PC-9 (cell line): ENCODE results near the gene CLEC16A. TPM values are rescaled to one million over a fixed set of nuclear protein-coding genes. Genes with fewer than 3 reads are reported as not detected.

ENCODE experiments used
- BruUV-seq: library from RNA; stranded (reverse); fragments of 400-500 nt; replicated peaks from 2 replicates; lab custom pipeline; 2021; lab: Mats Ljungman, UMichigan
- CTCF ChIA-PET: fragments of 300-600 bp; sonication (Branson Sonifier 250); formaldehyde crosslinking; loops from one replicate; lab custom pipeline; 2022; ENCODE audit warnings: antibody characterized with exemption; lab: Charles Lee
- POLR2A ChIA-PET: fragments of 300-600 bp; sonication (Branson Sonifier 250); formaldehyde crosslinking; loops from one replicate; lab custom pipeline; 2022; ENCODE audit warnings: antibody characterized with exemption; ENCODE audit not compliant: unreplicated experiment; lab: Charles Lee
- DNase-seq, 2 experiments: peaks; one replicate each; pipeline versions ENCODE4 v3.0.0 to v3.0.0-alpha.2; 2015 to 2022; ENCODE audit warnings: mixed read lengths in 1 of 2
- H2AFZ ChIP-seq: fragments of 200-600 bp; sonication (generic); 2 replicates; pipeline ENCODE4 v1.8.1; 2017; ENCODE audit warnings: antibody characterized with exemption
- H3F3A ChIP-seq: fragments of 200-600 bp; sonication (generic); 2 replicates; pipeline ENCODE4 v1.8.1; 2017; ENCODE audit warnings: antibody characterized with exemption, mild to moderate bottlenecking, low read depth; ENCODE audit not compliant: insufficient read depth
- H3K27ac ChIP-seq: fragments of 200-600 bp; sonication (generic); 2 replicates; pipeline ENCODE4 v1.6.1; 2016; ENCODE audit warnings: mixed run types
- H3K27me3 ChIP-seq: fragments of 200-600 bp; sonication (generic); 2 replicates; pipeline ENCODE4 v1.6.1; 2016; ENCODE audit warnings: low read depth, mixed run types; ENCODE audit not compliant: insufficient read depth
- H3K36me3 ChIP-seq: fragments of 200-600 bp; sonication (generic); 2 replicates; pipeline ENCODE4 v1.6.1; 2016; ENCODE audit warnings: low read depth, mixed run types
- H3K4me1 ChIP-seq: fragments of 200-600 bp; sonication (generic); replicated peaks from 2 replicates; pipeline ENCODE4 v1.6.1; 2016; ENCODE audit warnings: mixed run types; ENCODE audit not compliant: insufficient read depth
- H3K4me2 ChIP-seq: fragments of 200-600 bp; sonication (generic); 2 replicates; pipeline ENCODE4 v1.6.1; 2017; ENCODE audit warnings: mixed run types
- H3K4me3 ChIP-seq: fragments of 200-600 bp; sonication (generic); 2 replicates; pipeline ENCODE4 v1.6.1; 2016; ENCODE audit warnings: mixed run types
- H3K79me2 ChIP-seq: fragments of 200-600 bp; sonication (generic); 2 replicates; pipeline ENCODE4 v1.6.1; 2017; ENCODE audit warnings: low read depth, mixed run types
- H3K9me2 ChIP-seq: fragments of 200-600 bp; sonication (generic); 2 replicates; pipeline ENCODE4 v1.8.1; 2017; ENCODE audit warnings: mild to moderate bottlenecking; ENCODE audit not compliant: insufficient read depth
- H3K9me3 ChIP-seq: fragments of 200-600 bp; sonication (generic); 2 replicates; pipeline ENCODE4 v1.8.1; 2016; ENCODE audit warnings: low read depth; ENCODE audit not compliant: insufficient read depth
- H4K20me1 ChIP-seq: fragments of 200-600 bp; sonication (generic); 2 replicates; pipeline ENCODE4 v1.8.1; 2017; ENCODE audit not compliant: insufficient read depth
- EZH2 ChIP-seq: fragments of 200-600 bp; sonication (generic); IDR thresholded peaks from 2 replicates; pipeline ENCODE4 v1.8.0; 2017; ENCODE audit warnings: antibody characterized with exemption, low read depth
- intact Hi-C: fragments of 100-400 bp; cut with micrococcal nuclease; formaldehyde crosslinking; loops from one replicate; pipeline ENCODE4 v1.10.0; 2022; ENCODE audit not compliant: unreplicated experiment
- total RNA-seq: library from RNA; stranded (reverse); gene quantifications from 2 replicates; pipeline ENCODE4 v1.2.3, GENCODE V29; 2021
- TF ChIP-seq, protein P1 (sequence below): fragments of 200-600 bp; sonication (generic); conservative IDR thresholded peaks from 2 replicates; pipeline ENCODE4 v1.6.1; 2017; ENCODE audit warnings: mixed run types, antibody characterized with exemption, mild to moderate bottlenecking, moderate library complexity

CLEC16A gene
- total RNA-seq, 1 experiment from 2014 or later = 34.9 TPM

- BruUV-seq = no TSS peak
- ChIA-PET CTCF (no interaction called here), POLR2A (no interaction called here)
- no peak for DNase-seq
- H3K9me3 ChIP-seq = no peaks in the 10 kb centered on the region
- no peaks in the 10 kb centered on the region for H3K27me3 ChIP-seq
- TF ChIP-seq EZH2 = no peak
- H4K20me1 ChIP-seq = no peaks in the 10 kb centered on the region
- H3F3A ChIP-seq = peaks cover 11% of the 10 kb centered on the region; the same call in 1 of the 2 replicates
- no peaks in the 10 kb centered on the region for H3K36me3 ChIP-seq
- H3K9me2 ChIP-seq = no peaks in the 10 kb centered on the region
- intact Hi-C loops = no loop called here
- H3K4me3 ChIP-seq = no peak overlapping the region
- H2AFZ ChIP-seq = no peak overlapping the region
- no peaks in the 10 kb centered on the region for H3K79me2 ChIP-seq
- H3K4me2 ChIP-seq = no peak overlapping the region
- peaks cover 14% of the 10 kb centered on the region for H3K4me1 ChIP-seq
- no peak overlapping the region for H3K27ac ChIP-seq
These were observed 163.6 kb downstream of the CLEC16A start for GRCh38 chr16:11107780-11108465.

GRCh38 chr16:11108466-11108805, 164.1 kb downstream of the CLEC16A start:
- Histone ChIP-seq H3F3A (peaks cover 11% of the 10 kb centered on the region; the same call in 1 of the 2 replicates), H3K4me1 (peaks cover 14% of the 10 kb centered on the region), H3K4me2 (no peak overlapping the region), H3K79me2 (no peaks in the 10 kb centered on the region), H4K20me1 (no peaks in the 10 kb centered on the region), H3K9me2 (no peaks in the 10 kb centered on the region), H3K4me3 (no peak overlapping the region), H3K9me3 (no peaks in the 10 kb centered on the region), H3K36me3 (no peaks in the 10 kb centered on the region), H2AFZ (no peak overlapping the region), H3K27me3 (no peaks in the 10 kb centered on the region), H3K27ac (no peak overlapping the region)
- no TSS peak for BruUV-seq
- POLR2A ChIA-PET = no interaction called here
- intact Hi-C loops = no loop called here
- no peak for DNase-seq
- TF ChIP-seq EZH2 = no peak
- TF ChIP-seq, protein P1, sequence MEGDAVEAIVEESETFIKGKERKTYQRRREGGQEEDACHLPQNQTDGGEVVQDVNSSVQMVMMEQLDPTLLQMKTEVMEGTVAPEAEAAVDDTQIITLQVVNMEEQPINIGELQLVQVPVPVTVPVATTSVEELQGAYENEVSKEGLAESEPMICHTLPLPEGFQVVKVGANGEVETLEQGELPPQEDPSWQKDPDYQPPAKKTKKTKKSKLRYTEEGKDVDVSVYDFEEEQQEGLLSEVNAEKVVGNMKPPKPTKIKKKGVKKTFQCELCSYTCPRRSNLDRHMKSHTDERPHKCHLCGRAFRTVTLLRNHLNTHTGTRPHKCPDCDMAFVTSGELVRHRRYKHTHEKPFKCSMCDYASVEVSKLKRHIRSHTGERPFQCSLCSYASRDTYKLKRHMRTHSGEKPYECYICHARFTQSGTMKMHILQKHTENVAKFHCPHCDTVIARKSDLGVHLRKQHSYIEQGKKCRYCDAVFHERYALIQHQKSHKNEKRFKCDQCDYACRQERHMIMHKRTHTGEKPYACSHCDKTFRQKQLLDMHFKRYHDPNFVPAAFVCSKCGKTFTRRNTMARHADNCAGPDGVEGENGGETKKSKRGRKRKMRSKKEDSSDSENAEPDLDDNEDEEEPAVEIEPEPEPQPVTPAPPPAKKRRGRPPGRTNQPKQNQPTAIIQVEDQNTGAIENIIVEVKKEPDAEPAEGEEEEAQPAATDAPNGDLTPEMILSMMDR = no peak
- CTCF ChIA-PET = no interaction called here

GRCh38 chr16:11109566-11109965, 165.2 kb downstream of the CLEC16A start:
- no TSS peak for BruUV-seq
- Histone ChIP-seq H3K36me3 (no peaks in the 10 kb centered on the region), H3K4me2 (no peak overlapping the region), H3K27me3 (no peaks in the 10 kb centered on the region), H3K79me2 (no peaks in the 10 kb centered on the region), H3K9me3 (no peaks in the 10 kb centered on the region), H2AFZ (no peak overlapping the region), H3K9me2 (no peaks in the 10 kb centered on the region), H3K27ac (no peak overlapping the region), H3K4me3 (no peak overlapping the region), H3F3A (peaks cover 7% of the 10 kb centered on the region; the same call in 1 of the 2 replicates), H4K20me1 (no peaks in the 10 kb centered on the region), H3K4me1 (peaks cover 6% of the 10 kb centered on the region)
- no peak for DNase-seq
- TF ChIP-seq, protein P1 = no peak
- TF ChIP-seq EZH2 = no peak
- intact Hi-C loops = no loop called here
- CTCF ChIA-PET = interaction anchor here (0.6 kb wide), 1 partner anchor 1867 kb away, joined by 3 read pairs; no protein-coding TSS in a partner anchor
- POLR2A ChIA-PET = no interaction called here
